Endothelial cell of umbilical vein (primary cell): ENCODE results near the gene TBX18. TPM values are rescaled to one million over a fixed set of nuclear protein-coding genes. Genes with fewer than 3 reads are reported as not detected.

Experiments used
- BruUV-seq: library from RNA; stranded (reverse); fragments of 400-500 nt; replicated peaks from 2 replicates; lab custom pipeline; 2021; lab: Mats Ljungman, UMichigan
- CTCF ChIA-PET: fragments of 300-600, 350-600 bp; sonication (Branson Sonifier 250); formaldehyde crosslinking; loops from one replicate; lab custom pipeline; 2021; ENCODE audit warnings: antibody characterized with exemption, inconsistent platforms; lab: Charles Lee
- POLR2A ChIA-PET: fragments of 300-600, 350-600 bp; sonication (Branson Sonifier 250); formaldehyde crosslinking; loops from one replicate; lab custom pipeline; 2021; ENCODE audit warnings: antibody characterized with exemption, inconsistent platforms; lab: Charles Lee
- DNase-seq: peaks from one replicate; pipeline ENCODE4 v3.0.0-alpha.2; 2011; ENCODE audit warnings: low read depth, low spot score
- FAIRE-seq: peaks from 2 replicates; lab custom pipeline; 2011; peaks lifted over from hg19 to GRCh38; lab: Jason Lieb, UNC
- H2AFZ ChIP-seq: 2 replicates; pipeline ENCODE4 v1.6.0; 2012; ENCODE audit warnings: low read depth, low read length, control low read depth, inconsistent platforms
- H3K27ac ChIP-seq: 2 replicates; pipeline ENCODE4 v1.5.1; 2011; ENCODE audit warnings: low read depth, mild to moderate bottlenecking, control low read depth, low read length, moderate library complexity; ENCODE audit not compliant: insufficient read depth
- H3K27me3 ChIP-seq, 2 experiments: 2 replicates each; pipeline versions ENCODE4 v1.6.0 to v1.6.1; 2011; ENCODE audit warnings: low read length in 2 of 2, mixed read lengths in 1 of 2; ENCODE audit not compliant: control insufficient read depth in 2 of 2, insufficient read depth in 2 of 2
- H3K36me3 ChIP-seq, 2 experiments: 2 replicates in 1 of 2; 3 replicates in 1 of 2; pipeline ENCODE4 v1.5.1; 2011; ENCODE audit warnings: low read length in 2 of 2, mild to moderate bottlenecking in 1 of 2, moderate library complexity in 1 of 2; ENCODE audit not compliant: control insufficient read depth in 2 of 2, insufficient read depth in 2 of 2; ENCODE audit errors: extremely low read depth in 1 of 2
- H3K4me1 ChIP-seq: 3 replicates; pipeline ENCODE4 v1.5.1; 2011; ENCODE audit warnings: mild to moderate bottlenecking, low read length; ENCODE audit not compliant: control insufficient read depth, insufficient read depth; ENCODE audit errors: extremely low read depth
- H3K4me2 ChIP-seq: 2 replicates; pipeline ENCODE4 v1.6.1; 2011; ENCODE audit warnings: low read length, control low read depth, mixed read lengths; ENCODE audit not compliant: insufficient read depth
- H3K4me3 ChIP-seq, 3 experiments: fragments of 200-600 bp in 1 of 3; sonication (generic), shearing (Covaris generic) in 1 of 3; replicated peaks in 1 of 3; 2 replicates each; pipeline ENCODE4 v1.5.1; 2011 to 2016; ENCODE audit warnings: control low read depth in 3 of 3, low read length in 3 of 3, mild to moderate bottlenecking in 2 of 3, inconsistent platforms in 1 of 3, low read depth in 1 of 3, moderate library complexity in 1 of 3; ENCODE audit not compliant: insufficient read depth in 1 of 3
- H3K79me2 ChIP-seq: 2 replicates; pipeline ENCODE4 v1.6.0; 2012; ENCODE audit warnings: low read length, inconsistent platforms; ENCODE audit not compliant: control insufficient read depth, insufficient read depth
- H3K9ac ChIP-seq: replicated peaks from 2 replicates; pipeline ENCODE3; 2011; ENCODE audit warnings: low read length, control low read depth; ENCODE audit not compliant: insufficient read depth; ENCODE audit errors: extremely low read depth
- H3K9me1 ChIP-seq: replicated peaks from 3 replicates; pipeline ENCODE4 v1.6.0; 2011; ENCODE audit warnings: mild to moderate bottlenecking, low read length; ENCODE audit not compliant: control insufficient read depth, insufficient read depth; ENCODE audit errors: extremely low read depth
- H3K9me3 ChIP-seq: replicated peaks from 2 replicates; pipeline ENCODE4 v1.5.1; 2012; ENCODE audit warnings: low read length, inconsistent platforms; ENCODE audit not compliant: control insufficient read depth, insufficient read depth
- H4K20me1 ChIP-seq: replicated peaks from 2 replicates; pipeline ENCODE3; 2011; ENCODE audit warnings: mild to moderate bottlenecking, low read length; ENCODE audit not compliant: control insufficient read depth, insufficient read depth; ENCODE audit errors: extremely low read depth
- EZH2 ChIP-seq: IDR thresholded peaks from 2 replicates; pipeline ENCODE4 v1.6.1; 2012; ENCODE audit warnings: borderline replicate concordance, low read depth, mild to moderate bottlenecking, moderate library complexity, low read length, inconsistent platforms; ENCODE audit not compliant: severe bottlenecking
- GATA2 ChIP-seq: IDR thresholded peaks from 2 replicates; pipeline ENCODE4 v1.7.0; 2011; ENCODE audit warnings: low read depth, mild to moderate bottlenecking, moderate library complexity, mixed read lengths, low read length; ENCODE audit not compliant: insufficient read length, insufficient read depth
- JUN ChIP-seq: IDR thresholded peaks from 2 replicates; pipeline ENCODE4 v1.6.1; 2011; ENCODE audit warnings: borderline replicate concordance, low read depth; ENCODE audit not compliant: insufficient read length, insufficient read depth
- MYC ChIP-seq: IDR thresholded peaks from one replicate; pipeline ENCODE4 v1.6.1; 2011; ENCODE audit warnings: mild to moderate bottlenecking, low read depth, low read length
- POLR2A ChIP-seq: IDR thresholded peaks from 2 replicates; pipeline ENCODE4 v1.6.1; 2012; ENCODE audit warnings: low read depth, mild to moderate bottlenecking, control low read depth, low read length
- POLR2AphosphoS5 ChIP-seq: IDR thresholded peaks from 2 replicates; pipeline ENCODE4 v1.6.1; 2012; ENCODE audit warnings: low read depth, mild to moderate bottlenecking, control low read depth, low read length, moderate library complexity; ENCODE audit not compliant: insufficient read depth
- dilution Hi-C: fragments of 300-500 bp; cut with MboI; formaldehyde crosslinking; loops from one replicate; pipeline ENCODE4 v1.15.0; 2019; ENCODE audit warnings: low sequenced_read_pairs; ENCODE audit not compliant: extremely low pct_ligation_motif_present
- intact Hi-C: fragments of 100-400 bp; cut with micrococcal nuclease; formaldehyde crosslinking; loops from one replicate; pipeline ENCODE4 v1.10.0; 2022
- polyA plus RNA-seq, 4 experiments: library from polyadenylated mRNA; depleted of rRNA in 3 of 4; stranded (reverse) in 3 of 4; unstranded in 1 of 4; fragments of >200 nt; gene quantifications; 2 replicates each; pipeline versions ENCODE4 v1.2.1 to v1.2.3, GENCODE V29; 2011 to 2012; ENCODE audit warnings: missing spikeins in 1 of 4
- total RNA-seq: library from RNA; stranded (reverse); gene quantifications from 2 replicates; pipeline ENCODE4 v1.2.3, GENCODE V29; 2021
- TF ChIP-seq, protein P1 (sequence below), 2 donors: IDR thresholded peaks; 1 replicate in 1 of 2; 2 replicates in 1 of 2; pipeline ENCODE4 v1.5.1; 2011; ENCODE audit warnings: low read length in 2 of 2, mild to moderate bottlenecking in 2 of 2, moderate library complexity in 2 of 2, control low read depth in 1 of 2, inconsistent platforms in 1 of 2, low read depth in 1 of 2; ENCODE audit not compliant: insufficient read depth in 1 of 2; ENCODE audit errors: extremely low read depth in 1 of 2
- TF ChIP-seq, protein P2 (sequence below): IDR thresholded peaks from 2 replicates; pipeline ENCODE4 v1.6.1; 2011; ENCODE audit not compliant: insufficient read depth, insufficient read length

Gene TBX18
- total and polyA plus RNA-seq, 2 donors (not counting 3 experiments of a cell fraction or from before 2014, with no cell fraction given): 28.4 to 60.5 TPM

DNA sequence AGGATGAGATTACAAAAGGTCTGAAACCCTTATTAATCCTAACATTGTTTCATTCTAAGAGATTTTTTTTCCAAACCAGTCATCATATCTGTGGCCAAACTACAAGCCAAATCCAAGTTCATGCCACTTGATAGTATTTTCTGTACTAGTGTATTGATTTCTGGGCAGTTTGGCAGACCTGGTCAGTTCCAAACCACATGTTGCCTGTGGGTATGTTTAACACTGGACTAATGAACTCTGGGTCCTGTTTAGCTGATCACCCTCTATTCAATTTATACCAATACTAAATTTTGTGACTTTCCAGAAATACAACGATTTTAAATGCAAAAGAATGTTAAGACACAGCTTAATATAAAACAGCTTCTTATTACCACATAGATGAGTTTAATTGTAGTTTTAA lies 24.0 kb downstream of the TBX18 start:
- Histone ChIP-seq H3K9me3 (no peaks in the 10 kb centered on the region), H3K9me1 (no peaks in the 10 kb centered on the region), H3K4me3 (no peak overlapping the region), H3K79me2 (peaks cover 3% of the 10 kb centered on the region), H3K27ac (no peak overlapping the region), H3K4me2 (no peak overlapping the region), H3K9ac (no peak overlapping the region), H3K36me3 (peaks cover 22 to 41% of the 10 kb centered on the region in 2 experiments), H3K4me1 (peaks cover 4% of the 10 kb centered on the region), H4K20me1 (no peaks in the 10 kb centered on the region), H3K27me3 (no peaks in the 10 kb centered on the region), H2AFZ (no peak overlapping the region)
- no peak for TF ChIP-seq GATA2
- TF ChIP-seq JUN: no peak
- TF ChIP-seq, protein P1, sequence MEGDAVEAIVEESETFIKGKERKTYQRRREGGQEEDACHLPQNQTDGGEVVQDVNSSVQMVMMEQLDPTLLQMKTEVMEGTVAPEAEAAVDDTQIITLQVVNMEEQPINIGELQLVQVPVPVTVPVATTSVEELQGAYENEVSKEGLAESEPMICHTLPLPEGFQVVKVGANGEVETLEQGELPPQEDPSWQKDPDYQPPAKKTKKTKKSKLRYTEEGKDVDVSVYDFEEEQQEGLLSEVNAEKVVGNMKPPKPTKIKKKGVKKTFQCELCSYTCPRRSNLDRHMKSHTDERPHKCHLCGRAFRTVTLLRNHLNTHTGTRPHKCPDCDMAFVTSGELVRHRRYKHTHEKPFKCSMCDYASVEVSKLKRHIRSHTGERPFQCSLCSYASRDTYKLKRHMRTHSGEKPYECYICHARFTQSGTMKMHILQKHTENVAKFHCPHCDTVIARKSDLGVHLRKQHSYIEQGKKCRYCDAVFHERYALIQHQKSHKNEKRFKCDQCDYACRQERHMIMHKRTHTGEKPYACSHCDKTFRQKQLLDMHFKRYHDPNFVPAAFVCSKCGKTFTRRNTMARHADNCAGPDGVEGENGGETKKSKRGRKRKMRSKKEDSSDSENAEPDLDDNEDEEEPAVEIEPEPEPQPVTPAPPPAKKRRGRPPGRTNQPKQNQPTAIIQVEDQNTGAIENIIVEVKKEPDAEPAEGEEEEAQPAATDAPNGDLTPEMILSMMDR (IDR thresholded peaks at IDR 0.05; ENCODE audit: extremely low read depth in 1 of 2, insufficient read depth in 1 of 2, low read depth in 1 of 2, low read length in 2 of 2): no peak
- TF ChIP-seq POLR2A: no peak
- TF ChIP-seq, protein P2, sequence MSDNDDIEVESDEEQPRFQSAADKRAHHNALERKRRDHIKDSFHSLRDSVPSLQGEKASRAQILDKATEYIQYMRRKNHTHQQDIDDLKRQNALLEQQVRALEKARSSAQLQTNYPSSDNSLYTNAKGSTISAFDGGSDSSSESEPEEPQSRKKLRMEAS: no peak
- no peak for TF ChIP-seq MYC
- TF ChIP-seq EZH2: no peak
- TF ChIP-seq POLR2AphosphoS5: no peak
- dilution Hi-C loops (loop anchor here (25.0 kb wide), 1 partner anchor 103 kb away; no protein-coding TSS in a partner anchor), intact Hi-C loops (no loop called here)
- no TSS peak for BruUV-seq
- POLR2A ChIA-PET: no interaction called here
- CTCF ChIA-PET: interaction anchor here (2.1 to 3.2 kb wide), 2 partner anchors 22 to 318 kb away, joined by 9 to 10 read pairs; no protein-coding TSS in a partner anchor
- FAIRE-seq: no peak
- DNase-seq: no peak
